Measurements from ENCODE around the gene DLG2.
"Not testable (repeated sequence)": the region's sequence is repeated elsewhere in the genome, so short reads cannot be mapped to it uniquely, and the experiment has no call there.

The DLG2 gene

GRCh38 chr11:85095239-85095638 is 531.9 kb downstream of the DLG2 start:
- DNase-seq: no peak

DNA sequence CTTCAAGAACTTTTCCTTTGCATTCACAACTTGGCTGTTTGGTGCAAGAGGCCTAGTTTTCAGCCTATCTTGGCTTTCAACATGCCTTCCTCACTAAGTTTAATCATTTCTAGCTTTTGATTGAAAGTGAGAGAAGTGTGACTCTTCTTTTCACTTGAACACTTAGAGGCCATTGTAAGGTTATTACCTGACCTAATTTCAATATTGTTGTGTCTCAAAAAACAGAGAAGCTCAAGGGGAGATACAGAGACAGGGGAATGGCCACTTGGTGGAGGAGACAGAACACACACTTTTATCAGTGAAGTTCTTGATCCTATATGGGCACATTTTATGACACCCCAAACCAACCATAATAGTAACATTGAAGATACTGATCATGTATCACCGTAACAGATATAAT is 532.3 kb downstream of the DLG2 start:
- no peak for DNase-seq

DNA sequence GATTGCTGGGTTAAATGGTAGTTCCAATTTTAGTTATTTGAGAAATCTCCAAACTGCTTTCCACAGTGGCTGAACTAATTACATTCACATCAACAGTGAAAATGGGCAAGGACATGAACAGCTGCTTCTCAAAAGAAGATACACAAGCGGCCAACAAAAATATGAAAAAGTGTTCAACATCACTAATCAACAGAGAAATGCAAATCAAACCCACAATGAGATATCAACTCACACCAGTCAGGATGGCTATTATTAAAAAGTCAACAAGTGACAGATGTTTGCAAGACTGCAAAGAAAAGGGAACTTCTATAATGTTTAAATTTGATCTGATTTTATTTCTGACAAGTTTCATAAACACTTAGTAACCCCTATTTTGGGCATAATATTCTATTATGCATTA is 537.5 kb downstream of the DLG2 start:
- DNase-seq: no peak

DNA sequence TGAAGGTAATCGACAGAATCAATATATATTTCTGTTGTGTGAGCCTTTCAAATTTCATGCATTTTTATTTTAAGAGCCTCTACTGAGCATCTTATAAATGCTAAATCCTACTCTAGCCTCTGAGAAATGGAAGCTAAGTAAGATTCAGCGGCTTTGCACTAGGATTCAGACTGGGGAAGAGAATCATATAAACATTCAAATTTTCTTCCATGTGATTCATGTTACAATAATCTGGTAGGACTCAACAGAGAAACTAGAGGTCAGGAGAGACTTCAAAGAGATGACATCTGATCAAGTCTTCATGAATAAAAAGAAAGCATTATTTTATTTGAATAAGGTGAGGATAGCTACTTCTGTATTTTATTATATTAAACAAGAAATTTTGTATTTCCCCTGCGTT is 538.9 kb downstream of the DLG2 start:
- DNase-seq: no peak

DNA sequence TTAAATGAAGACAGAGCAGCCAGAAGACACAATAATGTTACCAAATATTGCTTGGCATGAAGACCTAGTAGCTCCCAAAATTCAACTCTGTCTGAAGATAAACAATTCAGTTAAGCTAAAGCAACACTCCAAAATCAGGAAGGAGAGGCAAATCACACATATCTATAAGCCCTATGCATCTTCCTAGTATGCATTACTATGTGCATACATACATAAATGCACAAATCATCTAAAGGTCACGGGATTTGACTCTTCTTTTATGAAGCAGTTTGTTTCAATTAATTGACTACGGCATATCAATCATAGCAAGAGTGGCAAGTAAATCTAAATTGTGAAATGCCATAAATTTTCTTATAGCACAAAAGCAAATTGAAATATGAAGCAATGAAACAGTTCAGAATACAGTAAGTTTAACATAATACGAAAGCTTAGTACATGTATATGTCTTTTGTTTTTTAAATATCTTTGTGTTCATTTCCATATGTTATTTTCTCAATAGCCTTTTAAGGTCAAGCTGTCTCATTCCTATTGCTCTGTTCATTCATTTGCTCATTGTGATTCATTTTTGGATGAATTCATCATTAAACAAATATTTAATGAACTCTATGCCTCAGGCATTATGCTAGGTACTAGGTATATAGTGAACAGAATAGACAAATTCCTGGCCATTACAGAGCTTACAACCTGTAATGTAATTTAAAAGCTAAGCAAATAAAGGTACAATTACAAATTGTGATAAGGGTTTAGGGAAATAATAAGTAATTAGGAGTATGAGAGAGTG is 540.5 kb downstream of the DLG2 start:
- no peak for DNase-seq

GRCh38 chr11:85076535-85077330 is 550.4 kb downstream of the DLG2 start:
- DNase-seq: no peak

DNA sequence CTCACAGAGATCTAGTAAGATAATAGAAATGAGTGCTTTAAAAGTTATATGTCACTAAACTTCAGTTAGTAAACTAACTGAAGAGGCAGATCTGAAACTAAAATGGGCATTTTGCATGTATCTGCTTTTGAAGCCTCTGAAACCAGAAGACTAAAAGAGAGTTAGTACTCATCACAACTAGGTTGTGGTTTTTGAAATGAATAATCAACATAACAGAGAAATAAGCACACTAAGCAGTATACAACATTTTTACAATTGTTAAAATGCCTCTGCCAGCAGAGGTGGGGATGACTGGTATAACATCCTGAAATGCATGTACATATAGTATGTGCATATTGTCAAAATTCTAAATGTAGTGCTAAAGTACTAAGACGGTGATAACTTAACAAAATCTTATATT is 564.5 kb downstream of the DLG2 start:
- DNase-seq: no peak

GRCh38 chr11:85052636-85053035 is 574.5 kb downstream of the DLG2 start:
- DNase-seq: no peak

- DNase-seq: no peak
These were observed 578.3 kb downstream of the DLG2 start for GRCh38 chr11:85048801-85049200.

GRCh38 chr11:85045716-85046115 is 581.4 kb downstream of the DLG2 start:
- DNase-seq: no peak

- DNase-seq: no peak
These were observed 582.2 kb downstream of the DLG2 start for GRCh38 chr11:85044911-85045310.

- DNase-seq: no peak
These were observed 584.8 kb downstream of the DLG2 start for GRCh38 chr11:85042361-85042760.

DNA sequence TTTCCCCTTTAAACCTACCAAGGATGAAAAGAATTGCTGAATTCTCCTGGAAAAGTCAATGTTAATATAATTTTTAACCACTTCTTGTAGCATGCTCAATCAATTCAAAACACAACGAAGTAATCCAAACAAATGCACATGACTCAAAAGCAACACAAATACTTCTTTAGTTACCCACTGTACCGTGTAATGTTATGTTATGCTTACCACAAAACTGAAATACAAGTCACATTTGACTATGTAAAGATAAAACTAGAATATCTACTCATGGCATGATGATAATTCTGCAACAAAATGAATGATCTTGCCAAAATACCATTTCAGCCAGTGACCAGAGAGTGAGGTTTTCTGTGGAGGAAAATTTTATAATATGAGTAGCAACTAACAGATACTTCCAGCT is 587.0 kb downstream of the DLG2 start:
- no peak for DNase-seq

DNA sequence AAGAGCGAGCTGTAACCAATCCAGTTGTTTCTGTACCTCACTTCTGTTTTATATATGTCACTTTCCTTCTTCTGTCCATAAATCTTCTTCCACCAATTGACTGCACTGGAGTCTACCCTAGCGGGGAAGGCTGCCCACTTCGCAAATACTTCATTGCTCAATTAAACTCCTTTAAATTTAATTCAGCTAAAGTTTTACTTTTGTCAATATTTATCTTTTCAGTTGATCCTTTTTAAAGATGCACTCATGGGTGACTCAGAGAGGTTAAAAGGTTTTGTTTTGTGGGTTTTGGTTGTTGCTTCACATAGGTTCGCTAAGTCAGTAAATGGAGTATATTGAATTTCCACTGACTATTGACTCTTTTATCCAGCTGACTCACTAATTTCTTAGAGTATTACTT is 597.2 kb downstream of the DLG2 start:
- DNase-seq: no peak

GRCh38 chr11:85028329-85029101 is 598.6 kb downstream of the DLG2 start:
- no peak for DNase-seq

DNA sequence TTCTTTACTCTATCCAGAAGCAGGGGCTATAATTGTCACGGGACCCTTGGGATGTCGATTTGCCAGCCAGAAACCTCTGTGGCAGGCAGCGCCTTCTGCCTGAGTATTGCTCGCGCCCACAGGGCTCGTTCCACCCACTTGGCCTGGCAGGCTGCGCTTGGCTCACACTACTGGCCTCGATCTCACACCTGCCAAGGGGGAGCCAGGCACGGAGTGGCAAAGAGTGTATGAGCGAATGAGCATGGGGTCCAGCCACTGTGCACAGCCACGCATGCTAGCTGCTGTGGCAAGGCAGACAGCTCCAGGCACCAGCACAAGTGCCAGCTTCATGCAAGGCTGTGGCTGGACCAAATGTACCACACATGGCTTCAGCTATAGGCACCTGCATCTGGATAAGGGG is 599.8 kb downstream of the DLG2 start:
- DNase-seq: no peak

DNA sequence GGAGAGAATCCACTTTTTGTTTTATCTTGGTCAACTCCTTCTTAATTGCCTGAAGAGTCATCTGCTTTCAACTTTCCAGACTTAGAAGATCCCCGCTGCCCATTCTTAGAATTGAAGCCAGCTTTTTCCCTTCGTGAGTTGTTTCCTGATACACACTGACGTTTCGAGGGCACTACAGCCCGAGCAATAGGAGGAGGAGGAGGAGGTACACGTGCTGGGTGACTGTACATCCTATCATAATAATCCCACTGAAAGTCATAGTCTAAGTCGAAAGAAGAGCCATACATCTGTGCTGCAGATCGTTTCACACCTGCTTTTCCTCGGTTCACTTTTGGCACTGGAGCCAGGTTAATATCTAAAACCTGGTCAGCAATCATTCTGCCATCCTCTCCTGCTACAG is 606.1 kb downstream of the DLG2 start:
- DNase-seq: no peak

DNA sequence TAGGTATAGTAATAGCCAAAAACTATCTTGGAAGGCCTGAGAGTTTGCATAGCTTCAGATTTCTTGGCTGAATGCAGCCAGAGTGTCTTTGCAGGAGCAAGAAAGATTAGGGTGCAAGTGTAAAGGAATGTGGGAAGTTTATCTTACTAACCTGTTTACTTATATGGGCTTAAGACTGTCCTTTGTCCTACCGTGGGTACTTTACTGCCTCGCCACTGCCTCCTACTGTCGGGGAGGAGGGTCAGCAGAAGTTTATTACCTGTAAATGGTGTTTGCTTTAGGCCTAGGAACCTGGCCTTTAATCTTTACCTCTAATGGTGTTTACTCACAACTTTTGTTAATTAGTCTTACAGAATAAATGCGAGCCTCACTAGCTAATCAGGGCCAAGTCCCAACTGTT is 633.8 kb downstream of the DLG2 start:
- DNase-seq: no peak

DNA sequence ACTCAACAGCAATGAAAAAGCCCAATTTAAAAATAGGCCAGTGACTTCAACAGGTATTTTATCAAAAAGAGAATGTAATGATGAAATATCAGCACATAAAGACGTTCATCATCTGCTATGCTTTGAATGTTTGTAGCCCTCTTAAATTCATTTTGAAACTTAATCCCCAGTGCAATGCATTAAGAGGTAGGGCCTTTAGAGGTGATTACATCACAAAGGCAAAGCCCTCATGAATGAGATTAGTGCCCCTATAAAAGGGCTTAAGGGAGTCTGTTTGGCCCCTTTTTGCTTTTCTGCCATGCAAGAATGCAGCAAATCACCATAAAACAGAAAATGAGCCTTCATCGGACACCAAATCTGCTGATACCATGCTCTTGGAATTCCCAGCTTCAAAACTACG is 637.0 kb downstream of the DLG2 start:
- DNase-seq: no peak

DNA sequence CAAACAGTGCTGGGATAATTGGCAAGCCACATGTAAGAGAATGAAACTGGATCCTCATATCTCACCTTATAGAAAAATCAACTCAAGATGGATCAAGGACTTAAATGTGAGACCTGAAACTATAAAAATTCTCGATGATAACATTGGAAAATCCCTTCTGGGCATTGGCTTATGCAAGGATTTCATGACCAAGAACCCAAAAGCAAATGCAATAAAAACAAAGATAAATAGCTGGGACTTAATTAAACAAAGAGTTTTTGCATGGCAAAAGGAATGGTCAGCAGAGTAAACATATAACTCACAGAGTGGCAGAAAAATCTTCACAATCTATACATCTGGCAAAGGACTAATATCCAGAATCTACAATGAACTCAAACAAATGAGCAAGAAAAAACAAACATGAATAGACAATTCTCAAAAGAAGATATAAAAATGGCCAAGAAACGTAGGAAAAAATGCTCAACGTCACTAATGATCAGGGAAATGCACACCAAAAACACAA is 639.4 kb downstream of the DLG2 start:
- DNase-seq: not testable (repeated sequence)

- no peak for DNase-seq
These were observed 645.8 kb downstream of the DLG2 start for GRCh38 chr11:84981301-84981700.

DNA sequence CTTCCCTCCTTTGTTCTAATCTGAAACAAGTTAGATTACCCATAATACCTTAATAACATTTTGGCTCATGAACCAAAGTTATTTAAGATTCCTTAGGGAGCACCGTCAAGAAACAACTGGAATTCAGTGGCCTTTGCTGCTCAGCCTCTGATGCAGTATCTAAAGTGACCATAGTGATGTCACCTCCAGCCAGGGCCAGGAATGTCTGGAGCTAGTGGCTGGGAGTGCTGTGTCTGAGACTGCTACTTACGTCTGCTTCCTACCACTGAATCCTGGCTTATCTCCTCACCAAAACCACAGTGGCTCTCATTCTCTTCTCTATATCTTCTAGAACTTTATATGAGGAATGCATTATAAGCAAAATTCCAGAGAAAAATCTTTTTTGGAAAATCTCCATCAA is 658.0 kb downstream of the DLG2 start:
- DNase-seq: no peak

GRCh38 chr11:84965484-84965883 is 661.7 kb downstream of the DLG2 start:
- no peak for DNase-seq

GRCh38 chr11:84963240-84963639 is 663.9 kb downstream of the DLG2 start:
- no peak for DNase-seq

All from NK-92 treated with Interleukin-12 subunit alpha and Interleukin-12 subunit beta, amount 100 ng/mL, for 24 hours (cell line).